Activated CD8-positive, alpha-beta T cell treated with anti-CD3 and anti-CD28 coated beads for 36 hours (primary cell): ENCODE results near the gene SDHA. TPM values are rescaled to one million over a fixed set of nuclear protein-coding genes. Genes with fewer than 3 reads are reported as not detected.
"Not testable (repeated sequence)": the region's sequence is repeated elsewhere in the genome, so short reads cannot be mapped to it uniquely, and the experiment has no call there.

Source experiments
- ATAC-seq: fragments of 200-7000 bp; cut with Tn5 transposase; one replicate; pipeline ENCODE4 v1.10.0; 2021; ENCODE audit warnings: mild to moderate bottlenecking, moderate library complexity
- CTCF ChIA-PET: fragments of 350-600 bp; sonication (Branson Sonifier 250); formaldehyde crosslinking; loops from one replicate; lab custom pipeline; 2021; ENCODE audit warnings: antibody characterized with exemption; lab: Charles Lee
- POLR2A ChIA-PET: fragments of 350-600 bp; sonication (Branson Sonifier 250); formaldehyde crosslinking; loops from one replicate; lab custom pipeline; 2021; ENCODE audit warnings: antibody characterized with exemption; lab: Charles Lee
- DNase-seq: peaks from one replicate; pipeline ENCODE4 v3.0.0-alpha.2; 2020
- H3K27ac Mint-ChIP-seq: one replicate; pipeline ENCODE4 v1.8.0; 2021; ENCODE audit warnings: mild to moderate bottlenecking, mixed read lengths
- H3K27me3 Mint-ChIP-seq: one replicate; pipeline ENCODE4 v1.8.0; 2021; ENCODE audit warnings: mixed read lengths
- H3K36me3 Mint-ChIP-seq: one replicate; pipeline ENCODE4 v1.8.0; 2021; ENCODE audit warnings: low read depth, mixed read lengths
- H3K4me1 Mint-ChIP-seq: one replicate; pipeline ENCODE4 v1.8.0; 2021; ENCODE audit warnings: low read depth, mixed read lengths
- H3K4me3 Mint-ChIP-seq: one replicate; pipeline ENCODE4 v1.8.0; 2021; ENCODE audit warnings: mild to moderate bottlenecking, moderate library complexity, mixed read lengths
- H3K9me3 Mint-ChIP-seq: one replicate; pipeline ENCODE4 v1.8.0; 2021; ENCODE audit warnings: mixed read lengths
- CTCF ChIP-seq: fragments of 200-600 bp; IDR thresholded peaks from one replicate; pipeline ENCODE4 v1.8.0; 2022; ENCODE audit warnings: antibody characterized with exemption, mild to moderate bottlenecking
- intact Hi-C: fragments of 100-400 bp; cut with micrococcal nuclease; formaldehyde crosslinking; loops from one replicate; pipeline ENCODE4 v1.10.0; 2022
- total RNA-seq, 2 experiments: library from RNA; stranded (reverse); gene quantifications; one replicate each; pipeline ENCODE4 v1.2.3, GENCODE V29; 2021

Gene SDHA
- total RNA-seq, 2 experiments from 2014 or later = 141 to 149 TPM

DNA sequence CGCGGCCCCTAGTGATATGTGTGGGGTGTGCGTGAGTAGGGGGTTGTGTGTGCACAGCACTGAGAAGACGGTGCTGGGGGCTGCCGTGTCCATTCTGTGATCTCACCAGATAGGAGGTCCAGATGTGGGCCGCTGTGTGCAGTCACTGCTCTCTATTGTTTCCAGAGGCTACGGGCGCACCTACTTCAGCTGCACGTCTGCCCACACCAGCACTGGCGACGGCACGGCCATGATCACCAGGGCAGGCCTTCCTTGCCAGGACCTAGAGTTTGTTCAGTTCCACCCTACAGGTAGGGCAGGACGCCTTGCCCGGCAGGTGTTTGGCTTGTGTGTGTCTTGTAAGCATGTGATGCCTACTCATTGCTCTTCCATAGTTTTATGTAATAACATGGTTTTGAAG, 12.6 kb downstream of the SDHA start:
- TF ChIP-seq CTCF = no peak
- ATAC-seq = no peak
- Mint-ChIP-seq H3K4me1 (no peaks in the 10 kb centered on the region), H3K27ac (no peak overlapping the region), H3K4me3 (no peak overlapping the region), H3K9me3 (no peaks in the 10 kb centered on the region), H3K27me3 (no peaks in the 10 kb centered on the region), H3K36me3 (peaks cover 50% of the 10 kb centered on the region)
- no peak for DNase-seq
- intact Hi-C loops = no loop called here
- ChIA-PET POLR2A (no interaction called here), CTCF (no interaction called here)

DNA sequence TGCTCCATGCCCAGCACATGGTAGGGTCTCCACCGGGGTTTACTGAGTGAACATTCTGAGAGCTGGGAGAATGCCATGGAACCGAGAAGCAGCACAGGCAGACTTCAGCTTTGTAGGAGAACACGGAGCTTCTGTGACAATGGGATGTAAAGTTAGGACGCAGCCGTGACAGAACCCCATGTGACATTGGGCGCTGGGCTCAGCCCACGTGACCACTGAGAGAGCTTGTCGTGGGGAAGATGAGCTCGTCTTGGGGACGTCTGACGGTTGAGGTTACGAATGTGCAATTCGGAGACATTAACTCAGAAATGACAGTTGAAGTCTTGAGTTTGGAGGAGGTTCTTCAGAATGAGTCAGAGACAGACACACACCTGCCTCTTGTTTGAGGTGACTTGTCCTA, 13.5 kb downstream of the SDHA start:
- Mint-ChIP-seq H3K27me3 (no peaks in the 10 kb centered on the region), H3K9me3 (no peaks in the 10 kb centered on the region), H3K4me1 (no peaks in the 10 kb centered on the region), H3K4me3 (no peak overlapping the region), H3K27ac (no peak overlapping the region), H3K36me3 (peaks cover 51% of the 10 kb centered on the region)
- intact Hi-C loops = no loop called here
- ChIA-PET POLR2A (no interaction called here), CTCF (no interaction called here)
- DNase-seq (no peak), ATAC-seq (peak; percentile 45)
- TF ChIP-seq CTCF = no peak

DNA sequence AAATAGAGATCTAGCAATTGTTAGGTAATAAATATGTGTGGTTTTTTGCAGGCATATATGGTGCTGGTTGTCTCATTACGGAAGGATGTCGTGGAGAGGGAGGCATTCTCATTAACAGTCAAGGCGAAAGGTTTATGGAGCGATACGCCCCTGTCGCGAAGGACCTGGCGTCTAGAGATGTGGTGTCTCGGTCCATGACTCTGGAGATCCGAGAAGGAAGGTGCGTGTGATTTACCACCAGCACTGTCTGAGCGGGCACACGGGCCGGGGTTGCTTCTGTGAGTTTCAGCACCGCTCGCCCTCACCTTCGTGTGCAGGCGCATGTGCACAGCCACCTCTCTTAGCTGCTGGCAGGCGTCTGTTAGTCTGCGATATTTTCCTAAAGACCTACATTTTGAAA, 15.3 kb downstream of the SDHA start:
- intact Hi-C loops, H3K9me3 Mint-ChIP-seq, H3K27ac Mint-ChIP-seq, H3K4me3 Mint-ChIP-seq, CTCF ChIA-PET, H3K4me1 Mint-ChIP-seq, H3K27me3 Mint-ChIP-seq, ATAC-seq, DNase-seq: not testable (repeated sequence)
- POLR2A ChIA-PET = interaction anchor here (0.6 kb wide), 1 partner anchor 80 kb away, joined by 3 read pairs; no protein-coding TSS in a partner anchor
- H3K36me3 Mint-ChIP-seq = peaks cover 55% of the 10 kb centered on the region

DNA sequence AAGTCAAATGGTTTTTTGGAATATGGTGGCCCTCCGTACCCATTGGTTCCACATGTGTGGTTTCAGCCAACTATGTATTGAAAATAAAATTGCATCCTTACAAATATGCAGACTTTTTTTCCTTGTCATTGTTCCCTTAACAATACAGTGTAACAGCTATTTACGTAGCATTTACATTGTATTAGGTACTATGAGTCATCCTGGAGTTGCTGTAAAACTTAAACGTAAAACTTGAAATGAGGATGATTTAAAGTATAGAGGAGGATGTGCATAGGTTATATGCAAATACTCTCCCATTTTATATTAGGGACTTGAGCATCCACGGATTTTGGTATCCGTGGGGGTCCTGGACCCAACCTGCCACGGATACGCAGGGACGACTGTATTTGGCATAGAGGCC, 16.3 kb downstream of the SDHA start:
- CTCF ChIA-PET = no interaction called here
- DNase-seq = no peak
- POLR2A ChIA-PET = no interaction called here
- intact Hi-C loops = no loop called here
- Mint-ChIP-seq H3K27ac (no peak overlapping the region), H3K4me3 (no peak overlapping the region), H3K36me3 (peaks cover 52% of the 10 kb centered on the region), H3K4me1 (no peaks in the 10 kb centered on the region), H3K27me3 (no peaks in the 10 kb centered on the region), H3K9me3 (no peaks in the 10 kb centered on the region)
- ATAC-seq = no peak
- no peak for TF ChIP-seq CTCF

GRCh38 chr5:235527-235926, 17.4 kb downstream of the SDHA start:
- H3K4me1 Mint-ChIP-seq, CTCF ChIA-PET, DNase-seq, H3K27me3 Mint-ChIP-seq, H3K9me3 Mint-ChIP-seq, H3K27ac Mint-ChIP-seq, ATAC-seq, intact Hi-C loops, POLR2A ChIA-PET, H3K4me3 Mint-ChIP-seq: not testable (repeated sequence)
- peaks cover 57% of the 10 kb centered on the region for H3K36me3 Mint-ChIP-seq

DNA sequence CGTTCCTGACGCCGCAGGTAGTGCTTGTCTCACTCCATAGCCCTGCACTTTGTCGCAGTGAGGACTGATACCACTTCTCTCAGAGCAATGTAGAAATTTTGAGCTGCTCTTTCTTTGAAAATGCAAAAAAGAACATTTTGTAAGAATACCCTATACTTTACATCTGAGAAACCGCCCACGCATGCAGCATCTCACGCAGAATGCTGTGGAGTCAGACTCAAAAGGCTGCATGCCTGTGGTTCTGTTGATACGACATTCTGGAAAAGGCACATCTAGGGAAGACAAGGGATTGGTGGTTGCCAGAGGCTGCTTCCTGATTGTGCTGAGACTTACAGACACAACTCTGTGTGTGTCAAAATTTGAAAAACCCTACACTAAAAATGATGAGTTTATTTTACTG, 19.8 kb downstream of the SDHA start:
- H3K4me3 Mint-ChIP-seq, intact Hi-C loops, CTCF ChIA-PET, ATAC-seq, H3K27me3 Mint-ChIP-seq, POLR2A ChIA-PET, H3K9me3 Mint-ChIP-seq, H3K4me1 Mint-ChIP-seq, H3K27ac Mint-ChIP-seq, DNase-seq: not testable (repeated sequence)
- H3K36me3 Mint-ChIP-seq = peaks cover 64% of the 10 kb centered on the region

DNA sequence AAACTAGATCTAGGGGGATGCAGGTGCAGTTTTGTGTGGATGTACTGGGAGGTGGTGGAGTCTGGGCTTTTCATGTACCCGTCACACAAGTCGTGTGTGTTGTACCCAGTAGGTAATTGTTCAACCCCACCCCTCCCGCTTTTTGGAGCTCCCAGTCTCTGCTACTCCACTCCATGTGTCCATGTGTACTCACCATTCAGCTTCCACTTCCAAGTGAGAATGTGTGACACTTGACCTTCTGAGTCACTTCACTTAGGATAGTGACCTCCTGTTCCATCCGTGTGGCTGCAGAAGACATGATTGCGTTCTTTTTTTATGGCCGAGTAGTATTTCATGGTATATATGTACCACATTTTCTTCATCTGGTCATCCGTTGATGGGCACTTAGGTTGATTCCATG, 22.4 kb downstream of the SDHA start:
- H3K27ac Mint-ChIP-seq, DNase-seq, ATAC-seq, CTCF ChIA-PET, H3K27me3 Mint-ChIP-seq, H3K4me3 Mint-ChIP-seq, H3K9me3 Mint-ChIP-seq, intact Hi-C loops, POLR2A ChIA-PET: not testable (repeated sequence)
- Mint-ChIP-seq H3K4me1 (peaks cover 21% of the 10 kb centered on the region), H3K36me3 (peaks cover 60% of the 10 kb centered on the region)

GRCh38 chr5:241045-241669, 23.0 kb downstream of the SDHA start:
- H3K9me3 Mint-ChIP-seq, POLR2A ChIA-PET, H3K27me3 Mint-ChIP-seq, H3K27ac Mint-ChIP-seq, H3K4me3 Mint-ChIP-seq, ATAC-seq, intact Hi-C loops, DNase-seq, CTCF ChIA-PET: not testable (repeated sequence)
- H3K4me1 Mint-ChIP-seq = peaks cover 21% of the 10 kb centered on the region
- peaks cover 58% of the 10 kb centered on the region for H3K36me3 Mint-ChIP-seq

DNA sequence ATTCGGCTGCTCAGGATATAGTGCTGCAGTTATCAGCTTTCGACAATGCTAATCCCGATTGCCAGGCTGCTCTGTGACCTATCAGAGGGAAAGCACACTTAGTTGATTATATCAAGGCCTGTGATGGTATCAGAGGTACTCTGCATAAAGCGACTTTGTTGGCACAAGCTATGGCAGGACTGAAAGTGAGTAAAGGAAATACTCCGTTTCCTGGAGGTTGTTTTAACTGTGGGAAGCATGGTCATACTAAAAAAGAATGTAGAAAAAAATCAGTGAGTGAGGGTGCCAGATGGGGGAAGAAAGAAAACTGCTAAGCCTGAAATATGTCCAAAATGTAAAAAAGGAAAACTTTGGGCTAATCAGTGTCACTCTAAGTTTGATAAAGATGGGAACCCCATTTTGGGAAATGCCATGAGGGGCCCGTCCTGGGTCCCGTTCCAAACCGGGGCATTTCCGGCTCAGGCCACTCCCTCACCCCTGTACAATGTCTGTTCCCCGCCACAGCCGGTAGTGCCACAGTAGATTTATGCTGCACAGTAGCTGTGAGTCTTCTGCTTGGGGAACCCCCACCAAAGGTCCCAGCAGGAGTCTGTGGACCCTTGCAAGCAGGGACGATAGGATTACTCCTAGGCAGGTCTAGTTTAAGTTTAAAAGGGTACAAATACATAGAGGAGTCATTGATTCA, 25.7 kb downstream of the SDHA start:
- ATAC-seq (peak; percentile 47), DNase-seq (peak; percentile 62)
- H3K27me3 Mint-ChIP-seq, CTCF ChIA-PET, intact Hi-C loops, H3K9me3 Mint-ChIP-seq, POLR2A ChIA-PET: not testable (repeated sequence)
- peaks cover 63% of the 10 kb centered on the region for H3K36me3 Mint-ChIP-seq
- H3K4me1 Mint-ChIP-seq = peaks cover 21% of the 10 kb centered on the region
- peak overlapping the region; percentile 41 for H3K4me3 Mint-ChIP-seq
- peak overlapping the region; percentile 85 for H3K27ac Mint-ChIP-seq
